ACC112 (cell line): ENCODE data around the gene TRPV6.

Experiments
- H2AFZ ChIP-seq: fragments of 200-600 bp; sonication (generic); one replicate; pipeline ENCODE4 v1.6.0; 2017; ENCODE audit warnings: antibody characterized with exemption, low read length; ENCODE audit not compliant: unreplicated experiment
- H3K27ac ChIP-seq: fragments of 200-600 bp; sonication (generic); 2 replicates; pipeline ENCODE4 v1.5.1; 2014; ENCODE audit warnings: low read depth, mild to moderate bottlenecking, antibody characterized with exemption, low read length, moderate library complexity
- H3K27me3 ChIP-seq: fragments of 200-600 bp; sonication (generic); 2 replicates; pipeline ENCODE4 v1.6.1; 2014; ENCODE audit warnings: mild to moderate bottlenecking, antibody characterized with exemption, low read length, moderate library complexity, mixed read lengths; ENCODE audit not compliant: insufficient read depth
- H3K36me3 ChIP-seq: fragments of 200-600 bp; sonication (generic); 2 replicates; pipeline ENCODE4 v1.6.1; 2016; ENCODE audit warnings: mild to moderate bottlenecking, antibody characterized with exemption, low read length, moderate library complexity, mixed read lengths; ENCODE audit not compliant: insufficient read depth
- H3K4me1 ChIP-seq: fragments of 200-600 bp; sonication (generic); one replicate; pipeline ENCODE4 v1.6.1; 2016; ENCODE audit warnings: low read length, mixed read lengths; ENCODE audit not compliant: insufficient read depth, unreplicated experiment, control insufficient read depth
- H3K4me3 ChIP-seq: fragments of 200-600 bp; sonication (generic); 2 replicates; pipeline ENCODE4 v1.5.1; 2014; ENCODE audit warnings: mild to moderate bottlenecking, low read depth, low read length
- H3K79me2 ChIP-seq: fragments of 200-600 bp; sonication (generic); one replicate; pipeline ENCODE4 v1.6.0; 2016; ENCODE audit warnings: low read length; ENCODE audit not compliant: control insufficient read depth, unreplicated experiment, insufficient read depth

The TRPV6 gene

GRCh38 chr7:142867398-142868187, 18.0 kb downstream of the TRPV6 start:
- no peaks in the 10 kb centered on the region for H3K36me3 ChIP-seq
- H3K4me1 ChIP-seq = no peaks in the 10 kb centered on the region
- H3K79me2 ChIP-seq = no peaks in the 10 kb centered on the region
- peaks cover 2% of the 10 kb centered on the region; the same call in 1 of the 2 replicates for H3K27me3 ChIP-seq
- H3K27ac ChIP-seq = no peak overlapping the region
- H3K4me3 ChIP-seq = no peak overlapping the region
- no peak overlapping the region for H2AFZ ChIP-seq

GRCh38 chr7:142867097-142867378, 18.5 kb downstream of the TRPV6 start:
- Histone ChIP-seq H3K36me3 (no peaks in the 10 kb centered on the region), H3K79me2 (no peaks in the 10 kb centered on the region), H3K4me1 (no peaks in the 10 kb centered on the region), H3K4me3 (no peak overlapping the region), H2AFZ (no peak overlapping the region), H3K27ac (no peak overlapping the region), H3K27me3 (peaks cover 8% of the 10 kb centered on the region; the same call in 1 of the 2 replicates)

- H3K4me1 ChIP-seq = no peaks in the 10 kb centered on the region
- H3K27ac ChIP-seq = no peak overlapping the region
- no peak overlapping the region for H2AFZ ChIP-seq
- no peak overlapping the region for H3K4me3 ChIP-seq
- no peaks in the 10 kb centered on the region for H3K36me3 ChIP-seq
- peaks cover 13% of the 10 kb centered on the region; the same call in 1 of the 2 replicates for H3K27me3 ChIP-seq
- H3K79me2 ChIP-seq = no peaks in the 10 kb centered on the region
These were observed 19.0 kb downstream of the TRPV6 start for GRCh38 chr7:142866361-142867096.

GRCh38 chr7:142865766-142866165, 19.8 kb downstream of the TRPV6 start:
- Histone ChIP-seq H3K27me3 (peaks cover 20% of the 10 kb centered on the region; the same call in 1 of the 2 replicates), H3K27ac (no peak overlapping the region)

GRCh38 chr7:142864980-142865747, 20.4 kb downstream of the TRPV6 start:
- Histone ChIP-seq H3K27me3 (peaks cover 26% of the 10 kb centered on the region), H3K79me2 (no peaks in the 10 kb centered on the region), H2AFZ (no peak overlapping the region), H3K4me3 (no peak overlapping the region), H3K27ac (no peak overlapping the region), H3K36me3 (no peaks in the 10 kb centered on the region), H3K4me1 (no peaks in the 10 kb centered on the region)

More at GRCh38 chr7:142865766-142866165, 19.8 kb downstream of the TRPV6 start:
- H3K36me3 ChIP-seq = no peaks in the 10 kb centered on the region
- H3K4me3 ChIP-seq = no peak overlapping the region
- H2AFZ ChIP-seq = no peak overlapping the region
- H3K4me1 ChIP-seq = no peaks in the 10 kb centered on the region
- no peaks in the 10 kb centered on the region for H3K79me2 ChIP-seq

- H3K27me3 ChIP-seq = peaks cover 30% of the 10 kb centered on the region
These were observed 21.5 kb downstream of the TRPV6 start for GRCh38 chr7:142863891-142864685.

GRCh38 chr7:142862786-142863400, 22.7 kb downstream of the TRPV6 start:
- Histone ChIP-seq H3K79me2 (no peaks in the 10 kb centered on the region), H3K4me1 (peaks cover 2% of the 10 kb centered on the region), H3K36me3 (no peaks in the 10 kb centered on the region), H3K27me3 (peaks cover 30% of the 10 kb centered on the region), H3K27ac (no peak overlapping the region), H3K4me3 (no peak overlapping the region), H2AFZ (no peak overlapping the region)

More at GRCh38 chr7:142863891-142864685, 21.5 kb downstream of the TRPV6 start:
- no peaks in the 10 kb centered on the region for H3K79me2 ChIP-seq
- peaks cover 2% of the 10 kb centered on the region for H3K4me1 ChIP-seq
- no peak overlapping the region for H3K27ac ChIP-seq
- no peak overlapping the region for H3K4me3 ChIP-seq
- H3K36me3 ChIP-seq = no peaks in the 10 kb centered on the region
- no peak overlapping the region for H2AFZ ChIP-seq

GRCh38 chr7:142862351-142862750, 23.2 kb downstream of the TRPV6 start:
- Histone ChIP-seq H3K79me2 (no peaks in the 10 kb centered on the region), H3K4me1 (peaks cover 2% of the 10 kb centered on the region), H2AFZ (no peak overlapping the region), H3K27me3 (peaks cover 31% of the 10 kb centered on the region), H3K27ac (no peak overlapping the region), H3K36me3 (no peaks in the 10 kb centered on the region), H3K4me3 (no peak overlapping the region)

GRCh38 chr7:142860968-142861367, 24.6 kb downstream of the TRPV6 start:
- H3K79me2 ChIP-seq = no peaks in the 10 kb centered on the region
- peaks cover 2% of the 10 kb centered on the region for H3K4me1 ChIP-seq
- no peak overlapping the region for H3K4me3 ChIP-seq
- no peak overlapping the region for H3K27ac ChIP-seq
- H2AFZ ChIP-seq = no peak overlapping the region
- H3K27me3 ChIP-seq = peaks cover 42% of the 10 kb centered on the region
- no peaks in the 10 kb centered on the region for H3K36me3 ChIP-seq

GRCh38 chr7:142859829-142860228, 25.7 kb downstream of the TRPV6 start:
- peaks cover 52% of the 10 kb centered on the region for H3K27me3 ChIP-seq
- peaks cover 2% of the 10 kb centered on the region for H3K4me1 ChIP-seq
- no peaks in the 10 kb centered on the region for H3K79me2 ChIP-seq
- no peak overlapping the region for H3K27ac ChIP-seq
- H3K4me3 ChIP-seq = no peak overlapping the region
- no peak overlapping the region for H2AFZ ChIP-seq
- H3K36me3 ChIP-seq = no peaks in the 10 kb centered on the region
